HepG2 (cell line): ENCODE data around the gene TRPV2. TPM values are rescaled to one million over a fixed set of nuclear protein-coding genes. Genes with fewer than 3 reads are reported as not detected.

Experiments used
- ATAD3A ChIP-seq: sonication (generic); formaldehyde crosslinking; IDR thresholded peaks from 2 replicates; pipeline ENCODE4 v1.4.0; 2020; ENCODE audit warnings: missing genetic modification reagents
- DDIT3 ChIP-seq: sonication (generic); formaldehyde crosslinking; IDR thresholded peaks from 2 replicates; pipeline ENCODE4 v1.4.0; 2020; ENCODE audit warnings: mild to moderate bottlenecking, missing genetic modification reagents
- GABPB1 ChIP-seq: IDR thresholded peaks from 2 replicates; pipeline ENCODE4 v1.6.1; 2016; ENCODE audit warnings: mild to moderate bottlenecking, missing genetic modification reagents, moderate library complexity, missing compliant biosample characterization
- GATAD1 ChIP-seq: IDR thresholded peaks from 2 replicates; pipeline ENCODE4 v1.6.1; 2016; ENCODE audit warnings: missing genetic modification reagents, missing compliant biosample characterization
- GLI4 ChIP-seq: sonication (generic); formaldehyde crosslinking; IDR thresholded peaks from 2 replicates; pipeline ENCODE4 v1.5.1; 2020; ENCODE audit warnings: missing genetic modification reagents, mild to moderate bottlenecking, moderate library complexity, borderline replicate concordance
- HMGA1 ChIP-seq: sonication (generic); formaldehyde crosslinking; conservative IDR thresholded peaks from 2 replicates; pipeline ENCODE4 v1.4.0; 2020; ENCODE audit warnings: missing genetic modification reagents
- NBN ChIP-seq: fragments of 450-650 bp; conservative IDR thresholded peaks from 2 replicates; pipeline ENCODE4 v1.6.1; 2017
- PCBP1 ChIP-seq: fragments of 200-400 bp; formaldehyde crosslinking; IDR thresholded peaks from 2 replicates; pipeline ENCODE4 v1.6.1; 2017; ENCODE audit warnings: mild to moderate bottlenecking, low read depth, low read length, borderline replicate concordance
- PHF21A ChIP-seq: sonication (generic); formaldehyde crosslinking; IDR thresholded peaks from 2 replicates; pipeline ENCODE4 v1.5.0; 2020; ENCODE audit warnings: mild to moderate bottlenecking, missing genetic modification reagents
- RORA ChIP-seq: sonication (generic); formaldehyde crosslinking; IDR thresholded peaks from 2 replicates; pipeline ENCODE4 v1.5.0; 2020; ENCODE audit warnings: mild to moderate bottlenecking, missing genetic modification reagents, moderate library complexity
- XRCC5 ChIP-seq: fragments of 200-400 bp; formaldehyde crosslinking; optimal IDR thresholded peaks from 2 replicates; pipeline ENCODE3; 2017; ENCODE audit warnings: mild to moderate bottlenecking, low read length
- ZIK1 ChIP-seq: sonication (generic); formaldehyde crosslinking; IDR thresholded peaks from 2 replicates; pipeline ENCODE4 v1.5.0; 2020; ENCODE audit warnings: mild to moderate bottlenecking, low read depth, missing genetic modification reagents, borderline replicate concordance
- ZNF329 ChIP-seq: sonication (generic); formaldehyde crosslinking; IDR thresholded peaks from 2 replicates; pipeline ENCODE4 v1.9.0; 2021; ENCODE audit warnings: low read depth, mild to moderate bottlenecking, missing genetic modification reagents
- ZNF512 ChIP-seq: sonication (generic); formaldehyde crosslinking; IDR thresholded peaks from 2 replicates; pipeline ENCODE4 v1.4.0; 2020; ENCODE audit warnings: mild to moderate bottlenecking, missing genetic modification reagents
- ZNF619 ChIP-seq: sonication (generic); formaldehyde crosslinking; IDR thresholded peaks from 2 replicates; pipeline ENCODE4 v1.4.0; 2020; ENCODE audit warnings: mild to moderate bottlenecking, missing genetic modification reagents
- ZNF773 ChIP-seq: sonication (generic); formaldehyde crosslinking; IDR thresholded peaks from 2 replicates; pipeline ENCODE4 v1.4.0; 2020; ENCODE audit warnings: missing genetic modification reagents, borderline replicate concordance
- ZNF883 ChIP-seq: sonication (generic); formaldehyde crosslinking; IDR thresholded peaks from 2 replicates; pipeline ENCODE4 v1.5.1; 2020; ENCODE audit warnings: mild to moderate bottlenecking, missing genetic modification reagents; ENCODE audit errors: not compliant biosample characterization
- ZXDC ChIP-seq: sonication (generic); formaldehyde crosslinking; IDR thresholded peaks from 2 replicates; pipeline ENCODE4 v1.5.0; 2020; ENCODE audit warnings: mild to moderate bottlenecking, missing genetic modification reagents
- polyA plus RNA-seq, 8 experiments: library from polyadenylated mRNA; depleted of rRNA in 3 of 8; stranded (reverse) in 7 of 8; unstranded in 1 of 8; fragments of >200 nt; fragmentation: Illumina TruSeq in 4 of 8; extraction: Trizol in 4 of 8; gene quantifications; 2 replicates each; pipeline versions ENCODE4 v1.2.1 to v1.2.3, GENCODE V29; 2011 to 2016; ENCODE audit warnings: low read depth in 4 of 8, missing spikeins in 1 of 8, mixed read lengths in 1 of 8; ENCODE audit not compliant: insufficient read depth in 1 of 8
- total RNA-seq, 5 experiments: library from RNA; depleted of rRNA; stranded (reverse); fragments of >200 nt; fragmentation: Illumina TruSeq; extraction: Trizol; gene quantifications; 2 replicates each; pipeline ENCODE4 v1.2.3, GENCODE V29; 2016; ENCODE audit warnings: low read depth in 1 of 5
- TF ChIP-seq, protein P1 (sequence below): sonication (generic); formaldehyde crosslinking; IDR thresholded peaks from 2 replicates; pipeline ENCODE4 v1.4.0; 2020; ENCODE audit warnings: mild to moderate bottlenecking, missing genetic modification reagents, borderline replicate concordance
- TF ChIP-seq, protein P2 (sequence below): IDR thresholded peaks from 2 replicates; pipeline ENCODE4 v1.6.1; 2012; ENCODE audit warnings: low read depth, low read length, improper control_type of control experiment

The TRPV2 gene
- total and polyA plus RNA-seq, 2 of the 13 experiments (the other 11 are each of a cell fraction or from before 2014, with no cell fraction given) = 13.6 to 21.3 TPM

- TF ChIP-seq DDIT3 (CRISPR knock-in tag) = no peak
- TF ChIP-seq, protein P1, sequence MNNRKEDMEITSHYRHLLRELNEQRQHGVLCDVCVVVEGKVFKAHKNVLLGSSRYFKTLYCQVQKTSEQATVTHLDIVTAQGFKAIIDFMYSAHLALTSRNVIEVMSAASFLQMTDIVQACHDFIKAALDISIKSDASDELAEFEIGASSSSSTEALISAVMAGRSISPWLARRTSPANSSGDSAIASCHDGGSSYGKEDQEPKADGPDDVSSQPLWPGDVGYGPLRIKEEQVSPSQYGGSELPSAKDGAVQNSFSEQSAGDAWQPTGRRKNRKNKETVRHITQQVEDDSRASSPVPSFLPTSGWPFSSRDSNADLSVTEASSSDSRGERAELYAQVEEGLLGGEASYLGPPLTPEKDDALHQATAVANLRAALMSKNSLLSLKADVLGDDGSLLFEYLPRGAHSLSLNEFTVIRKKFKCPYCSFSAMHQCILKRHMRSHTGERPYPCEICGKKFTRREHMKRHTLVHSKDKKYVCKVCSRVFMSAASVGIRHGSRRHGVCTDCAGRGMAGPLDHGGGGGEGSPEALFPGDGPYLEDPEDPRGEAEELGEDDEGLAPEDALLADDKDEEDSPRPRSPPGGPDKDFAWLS (CRISPR knock-in tag) = no peak
- TF ChIP-seq GATAD1 (CRISPR knock-in tag) = 0 out of 2 replicates have a peak, but pooled peaks have one; percentile 24
- TF ChIP-seq, protein P2, sequence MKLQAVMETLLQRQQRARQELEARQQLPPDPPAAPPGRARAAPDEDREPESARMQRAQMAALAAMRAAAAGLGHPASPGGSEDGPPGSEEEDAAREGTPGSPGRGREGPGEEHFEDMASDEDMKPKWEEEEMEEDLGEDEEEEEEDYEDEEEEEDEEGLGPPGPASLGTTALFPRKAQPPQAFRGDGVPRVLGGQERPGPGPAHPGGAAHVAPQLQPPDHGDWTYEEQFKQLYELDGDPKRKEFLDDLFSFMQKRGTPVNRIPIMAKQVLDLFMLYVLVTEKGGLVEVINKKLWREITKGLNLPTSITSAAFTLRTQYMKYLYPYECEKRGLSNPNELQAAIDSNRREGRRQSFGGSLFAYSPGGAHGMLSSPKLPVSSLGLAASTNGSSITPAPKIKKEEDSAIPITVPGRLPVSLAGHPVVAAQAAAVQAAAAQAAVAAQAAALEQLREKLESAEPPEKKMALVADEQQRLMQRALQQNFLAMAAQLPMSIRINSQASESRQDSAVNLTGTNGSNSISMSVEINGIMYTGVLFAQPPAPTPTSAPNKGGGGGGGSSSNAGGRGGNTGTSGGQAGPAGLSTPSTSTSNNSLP = no peak
- TF ChIP-seq ATAD3A = no peak
- TF ChIP-seq ZNF883 (CRISPR knock-in tag) = no peak
- TF ChIP-seq GLI4 (CRISPR knock-in tag) = no peak
- TF ChIP-seq ZNF619 (CRISPR knock-in tag) = no peak
- peak; percentile 86 for TF ChIP-seq XRCC5
- no peak for TF ChIP-seq PCBP1
- no peak for TF ChIP-seq ZNF773 (CRISPR knock-in tag)
- TF ChIP-seq ZNF329 (CRISPR knock-in tag) = no peak
- TF ChIP-seq NBN = no peak
- no peak for TF ChIP-seq HMGA1 (CRISPR knock-in tag)
- TF ChIP-seq ZNF512 (CRISPR knock-in tag) = no peak
- peak; percentile 74; the same call in 1 of the 2 replicates for TF ChIP-seq ZXDC (CRISPR knock-in tag)
- peak; percentile 31; the same call in 1 of the 2 replicates for TF ChIP-seq PHF21A (CRISPR knock-in tag)
- TF ChIP-seq ZIK1 (CRISPR knock-in tag) = 0 out of 2 replicates have a peak, but pooled peaks have one; percentile 66
- no peak for TF ChIP-seq RORA (CRISPR knock-in tag)
- TF ChIP-seq GABPB1 = peak; percentile 46
Measured at GRCh38 chr17:16428098-16428882, 12.9 kb downstream of the TRPV2 start (continued).
